Gastrocnemius medialis (tissue), 4 donors: ENCODE measurements around the gene SLC39A11.

Experiments used
- CTCF ChIP-seq, 5 experiments: fragments of 450-650 bp in 3 of 5; fragments of 200-600 bp in 2 of 5; sonication (generic) in 2 of 5; IDR thresholded peaks in 4 of 5; conservative IDR thresholded peaks in 1 of 5; 1 replicate in 4 of 5; 2 replicates in 1 of 5; pipeline ENCODE4 v1.5.1; 2016 to 2019; ENCODE audit warnings: antibody characterized with exemption in 5 of 5, mild to moderate bottlenecking in 3 of 5, moderate library complexity in 3 of 5
- POLR2A ChIP-seq, 2 donors: fragments of 450-650 bp; IDR thresholded peaks; one replicate each; pipeline ENCODE4 v1.6.1; 2017; ENCODE audit warnings: antibody characterized with exemption in 2 of 2, mild to moderate bottlenecking in 2 of 2, moderate library complexity in 2 of 2

DNA sequence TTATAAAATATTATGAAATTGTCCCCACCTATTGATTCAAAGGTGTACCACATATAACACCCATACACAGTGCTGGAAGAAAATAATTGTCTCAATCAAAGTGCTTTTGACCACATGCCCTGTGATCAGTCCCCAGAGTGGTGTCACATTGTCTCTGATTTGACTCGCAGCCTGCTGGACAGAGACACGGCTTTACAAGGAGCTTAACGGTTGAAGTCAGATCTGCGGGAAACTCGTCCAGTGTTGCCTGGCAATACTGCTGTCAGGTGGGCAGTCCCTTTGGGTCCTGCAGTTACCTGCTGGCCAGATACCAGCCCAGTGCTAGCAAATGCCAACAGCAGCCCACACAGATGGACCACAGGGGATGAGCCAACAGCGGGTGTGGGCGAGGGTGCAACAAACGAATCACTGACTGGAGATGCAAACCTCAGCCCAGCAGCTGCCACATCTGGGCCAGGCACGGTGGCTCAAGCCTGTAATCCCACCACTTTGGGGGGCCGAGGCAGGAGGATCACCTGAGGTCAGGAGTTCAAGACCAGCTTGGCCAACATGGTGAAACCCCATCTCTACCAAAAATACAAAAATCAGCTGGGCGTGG is 46.2 kb upstream of the SLC39A11 start:
- TF ChIP-seq CTCF (IDR thresholded peaks at IDR 0.05 in 4 of 5, conservative IDR thresholded peaks at IDR 0.05 in 1 of 5) (no peak), POLR2A (IDR thresholded peaks at IDR 0.05) (no peak)
